Measurements from ENCODE around the gene CDH10. TPM values are rescaled to one million over a fixed set of nuclear protein-coding genes. Genes with fewer than 3 reads are reported as not detected.

CDH10 gene
- polyA plus RNA-seq, 6 donors from 2014 or later, result not detected

GRCh38 chr5:24630918-24631317, 13.9 kb downstream of the CDH10 start:
- Mint-ChIP-seq H3K4me3 (no peak overlapping the region), H3K36me3 (no peaks in the 10 kb centered on the region), H3K4me1 (no peaks in the 10 kb centered on the region), H3K27me3 (no peaks in the 10 kb centered on the region), H3K9me3 (peaks cover 0 to 1% (median 0%) of the 10 kb centered on the region in 7 donors), H3K27ac (no peak overlapping the region)
- DNase-seq, result no peak
- no peak for ATAC-seq (ENCODE audit: low read depth in 2 of 2)

GRCh38 chr5:24629798-24630197, 15.0 kb downstream of the CDH10 start:
- H3K27ac Mint-ChIP-seq, result no peak overlapping the region
- DNase-seq (no peak), ATAC-seq (ENCODE audit: low read depth in 2 of 2) (no peak)
- H3K36me3 Mint-ChIP-seq, result no peaks in the 10 kb centered on the region
- H3K4me3 Mint-ChIP-seq, result no peak overlapping the region
- no peaks in the 10 kb centered on the region for H3K9me3 Mint-ChIP-seq
- H3K27me3 Mint-ChIP-seq, result no peaks in the 10 kb centered on the region
- H3K4me1 Mint-ChIP-seq, result no peaks in the 10 kb centered on the region

- Mint-ChIP-seq H3K27ac (no peak overlapping the region), H3K36me3 (no peaks in the 10 kb centered on the region), H3K27me3 (no peaks in the 10 kb centered on the region), H3K9me3 (no peaks in the 10 kb centered on the region), H3K4me1 (no peaks in the 10 kb centered on the region), H3K4me3 (no peak overlapping the region)
- DNase-seq (no peak), ATAC-seq (ENCODE audit: low read depth in 2 of 2) (no peak)
Measured at GRCh38 chr5:24624872-24625271, 19.9 kb downstream of the CDH10 start.

GRCh38 chr5:24623624-24624023, 21.2 kb downstream of the CDH10 start:
- Mint-ChIP-seq H3K9me3 (peaks cover 0 to 2% (median 0%) of the 10 kb centered on the region in 7 donors), H3K27me3 (no peaks in the 10 kb centered on the region), H3K4me1 (no peaks in the 10 kb centered on the region), H3K36me3 (no peaks in the 10 kb centered on the region), H3K4me3 (no peak overlapping the region), H3K27ac (no peak overlapping the region)
- ATAC-seq (ENCODE audit: low read depth in 2 of 2) (no peak), DNase-seq (no peak)

GRCh38 chr5:24623031-24623430, 21.7 kb downstream of the CDH10 start:
- Mint-ChIP-seq H3K4me1 (no peaks in the 10 kb centered on the region), H3K4me3 (no peak overlapping the region), H3K27ac (no peak overlapping the region), H3K36me3 (no peaks in the 10 kb centered on the region), H3K27me3 (no peaks in the 10 kb centered on the region), H3K9me3 (peaks cover 0 to 2% (median 0%) of the 10 kb centered on the region in 7 donors)
- ATAC-seq (ENCODE audit: low read depth in 2 of 2) (no peak), DNase-seq (no peak)

- Mint-ChIP-seq H3K4me1 (no peaks in the 10 kb centered on the region), H3K27me3 (no peaks in the 10 kb centered on the region), H3K27ac (no peak overlapping the region), H3K9me3 (peaks cover 0 to 2% (median 0%) of the 10 kb centered on the region in 7 donors), H3K36me3 (no peaks in the 10 kb centered on the region), H3K4me3 (no peak overlapping the region)
- no peak for DNase-seq
- ATAC-seq (ENCODE audit: low read depth in 2 of 2), result no peak
Measured at GRCh38 chr5:24621792-24622191, 23.0 kb downstream of the CDH10 start.

- no peaks in the 10 kb centered on the region for H3K27me3 Mint-ChIP-seq
- DNase-seq, result no peak
- H3K4me1 Mint-ChIP-seq, result no peaks in the 10 kb centered on the region
- no peaks in the 10 kb centered on the region for H3K36me3 Mint-ChIP-seq
- ATAC-seq (ENCODE audit: low read depth in 2 of 2), result no peak
- no peak overlapping the region for H3K27ac Mint-ChIP-seq
- no peak overlapping the region for H3K4me3 Mint-ChIP-seq
- H3K9me3 Mint-ChIP-seq, result peaks cover 0 to 3% (median 0%) of the 10 kb centered on the region in 7 donors
Measured at GRCh38 chr5:24616566-24616965, 28.2 kb downstream of the CDH10 start.

GRCh38 chr5:24615159-24615558, 29.6 kb downstream of the CDH10 start:
- Mint-ChIP-seq H3K27ac (no peak overlapping the region), H3K36me3 (no peaks in the 10 kb centered on the region), H3K4me1 (no peaks in the 10 kb centered on the region), H3K4me3 (no peak overlapping the region), H3K27me3 (no peaks in the 10 kb centered on the region), H3K9me3 (peaks cover 0 to 4% (median 0%) of the 10 kb centered on the region in 7 donors)
- no peak for DNase-seq
- ATAC-seq (ENCODE audit: low read depth in 2 of 2), result no peak

GRCh38 chr5:24609706-24610105, 35.1 kb downstream of the CDH10 start:
- H3K4me3 Mint-ChIP-seq, result no peak overlapping the region
- peaks cover 0 to 6% (median 3%) of the 10 kb centered on the region in 7 donors for H3K9me3 Mint-ChIP-seq
- ATAC-seq (ENCODE audit: low read depth in 2 of 2), result no peak
- H3K27me3 Mint-ChIP-seq, result no peaks in the 10 kb centered on the region
- no peaks in the 10 kb centered on the region for H3K36me3 Mint-ChIP-seq
- H3K27ac Mint-ChIP-seq, result no peak overlapping the region
- no peak for DNase-seq
- no peaks in the 10 kb centered on the region for H3K4me1 Mint-ChIP-seq

GRCh38 chr5:24606971-24607370, 37.8 kb downstream of the CDH10 start:
- Mint-ChIP-seq H3K4me3 (no peak overlapping the region), H3K9me3 (peaks cover 0 to 12% (median 3%) of the 10 kb centered on the region in 7 donors), H3K36me3 (no peaks in the 10 kb centered on the region), H3K4me1 (no peaks in the 10 kb centered on the region), H3K27ac (no peak overlapping the region), H3K27me3 (no peaks in the 10 kb centered on the region)
- ATAC-seq (ENCODE audit: low read depth in 2 of 2) (no peak), DNase-seq (no peak)

- H3K4me1 Mint-ChIP-seq, result no peaks in the 10 kb centered on the region
- H3K4me3 Mint-ChIP-seq, result no peak overlapping the region
- no peaks in the 10 kb centered on the region for H3K27me3 Mint-ChIP-seq
- H3K9me3 Mint-ChIP-seq, result peaks cover 0 to 11% (median 2%) of the 10 kb centered on the region in 7 donors
- ATAC-seq (ENCODE audit: low read depth in 2 of 2) (no peak), DNase-seq (no peak)
- H3K27ac Mint-ChIP-seq, result no peak overlapping the region
- no peaks in the 10 kb centered on the region for H3K36me3 Mint-ChIP-seq
Measured at GRCh38 chr5:24602188-24602587, 42.6 kb downstream of the CDH10 start.

- H3K4me3 Mint-ChIP-seq, result no peak overlapping the region
- DNase-seq, result no peak
- H3K4me1 Mint-ChIP-seq, result no peaks in the 10 kb centered on the region
- ATAC-seq (ENCODE audit: low read depth in 2 of 2), result no peak
- no peak overlapping the region for H3K27ac Mint-ChIP-seq
- H3K9me3 Mint-ChIP-seq, result peaks cover 0 to 7% (median 0%) of the 10 kb centered on the region in 7 donors
- H3K27me3 Mint-ChIP-seq, result no peaks in the 10 kb centered on the region
- H3K36me3 Mint-ChIP-seq, result no peaks in the 10 kb centered on the region
Measured at GRCh38 chr5:24598956-24599355, 45.8 kb downstream of the CDH10 start.

- DNase-seq, result no peak
- no peak overlapping the region for H3K4me3 Mint-ChIP-seq
- H3K36me3 Mint-ChIP-seq, result no peaks in the 10 kb centered on the region
- no peak for ATAC-seq (ENCODE audit: low read depth in 2 of 2)
- no peak overlapping the region for H3K27ac Mint-ChIP-seq
- peaks cover 0 to 5% (median 0%) of the 10 kb centered on the region in 7 donors for H3K9me3 Mint-ChIP-seq
- H3K27me3 Mint-ChIP-seq, result no peaks in the 10 kb centered on the region
- H3K4me1 Mint-ChIP-seq, result no peaks in the 10 kb centered on the region
Measured at GRCh38 chr5:24595329-24595728, 49.4 kb downstream of the CDH10 start.

- H3K9me3 Mint-ChIP-seq, result peaks cover 0 to 5% (median 0%) of the 10 kb centered on the region in 7 donors
- ATAC-seq (ENCODE audit: low read depth in 2 of 2) (no peak), DNase-seq (no peak)
- no peaks in the 10 kb centered on the region for H3K36me3 Mint-ChIP-seq
- no peaks in the 10 kb centered on the region for H3K4me1 Mint-ChIP-seq
- no peak overlapping the region for H3K4me3 Mint-ChIP-seq
- H3K27ac Mint-ChIP-seq, result no peak overlapping the region
- H3K27me3 Mint-ChIP-seq, result no peaks in the 10 kb centered on the region
Measured at GRCh38 chr5:24591426-24591825, 53.4 kb downstream of the CDH10 start.

- Mint-ChIP-seq H3K27ac (no peak overlapping the region), H3K27me3 (no peaks in the 10 kb centered on the region), H3K9me3 (peaks cover 0 to 9% (median 3%) of the 10 kb centered on the region in 7 donors), H3K36me3 (no peaks in the 10 kb centered on the region), H3K4me1 (no peaks in the 10 kb centered on the region), H3K4me3 (no peak overlapping the region)
- DNase-seq, result no peak
- ATAC-seq (ENCODE audit: low read depth in 2 of 2), result no peak
Measured at GRCh38 chr5:24589566-24589965, 55.2 kb downstream of the CDH10 start.
